ENCODE data around the gene CCL26. TPM values are rescaled to one million over a fixed set of nuclear protein-coding genes. Genes with fewer than 3 reads are reported as not detected.
A peak's percentile ranks its signal among the peaks of the same experiment; 100 is the strongest.

CCL26 gene
- total and polyA plus RNA-seq, 2 of the 4 experiments (the other 2 are of a cell fraction), result not detected

DNA sequence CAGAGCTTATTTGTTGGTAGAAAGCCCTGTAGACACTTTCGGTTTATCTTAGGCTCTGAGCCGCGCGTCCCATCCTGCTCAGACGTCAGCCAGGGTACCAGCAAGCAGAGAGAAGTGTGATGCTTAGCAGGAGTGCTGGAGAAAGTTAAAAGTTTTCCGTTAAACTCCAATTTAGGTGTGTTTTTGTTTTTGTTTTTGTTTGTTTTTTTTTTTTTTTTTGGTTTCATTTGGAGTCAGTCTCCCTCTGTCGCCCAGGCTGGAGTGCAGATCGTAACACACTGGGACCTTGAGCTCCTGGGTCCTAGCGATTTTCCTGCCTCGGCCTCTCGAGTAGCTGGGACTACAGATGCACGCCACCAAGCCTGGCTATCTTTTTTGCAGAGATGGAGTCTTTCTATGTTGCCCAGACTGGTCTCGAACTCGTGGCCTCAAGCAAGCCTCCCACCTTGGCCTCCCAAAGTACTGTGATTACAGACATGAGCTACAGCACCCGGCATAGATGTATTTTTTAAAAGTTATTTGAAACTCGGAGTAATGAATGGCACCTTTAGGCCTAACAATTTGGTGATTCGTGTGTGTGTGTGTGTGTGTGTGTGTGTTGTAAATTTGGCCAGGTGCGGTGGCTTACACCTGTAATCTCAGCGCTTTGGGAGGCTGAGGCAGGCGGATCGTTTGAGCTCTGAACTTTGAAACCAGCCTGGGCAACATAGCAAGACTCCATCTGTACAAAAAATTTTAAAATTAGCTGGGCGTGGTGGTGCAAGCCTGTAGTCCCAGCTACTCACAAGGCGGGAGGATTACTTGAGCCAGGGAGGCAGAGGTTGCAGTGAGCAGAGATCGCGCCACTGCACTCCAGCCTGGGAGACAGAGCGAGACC lies 32.0 kb downstream of the CCL26 start:
- dilution Hi-C loops (cut with HindIII; ENCODE audit: low sequenced_read_pairs, unreplicated experiment) (no loop called here), intact Hi-C loops (cut with micrococcal nuclease) (loop anchor here (1.0 to 2.0 kb wide), 2 partner anchors 13 to 211 kb away; no protein-coding TSS in a partner anchor), in situ Hi-C loops (cut with MboI; ENCODE audit: low sequenced_read_pairs) (no loop called here)
- Histone ChIP-seq H2BK15ac (ENCODE audit: low read depth, low read length) (no peak overlapping the region), H3K56ac (ENCODE audit: extremely low read depth, insufficient read depth, low read length) (peak overlapping the region; percentile 27), H4K91ac (ENCODE audit: insufficient read depth, low read depth, low read length) (peak overlapping the region; percentile 45; the same call in 1 of the 2 replicates), H3K9me3 (ENCODE audit: control insufficient read depth, insufficient read depth, low read length) (no peaks in the 10 kb centered on the region), H3K23ac (ENCODE audit: low read depth, low read length) (peak overlapping the region; percentile 58), H4K20me1 (ENCODE audit: insufficient read depth, low read length) (no peaks in the 10 kb centered on the region), H2BK120ac (ENCODE audit: low read depth, low read length) (peak overlapping the region; percentile 24), H3K18ac (ENCODE audit: low read depth, low read length) (no peak overlapping the region), H3K4me2 (ENCODE audit: low read depth, low read length) (peak overlapping the region; percentile 68), H3K4ac (ENCODE audit: low read depth, low read length) (peak overlapping the region; percentile 70), H2AK9ac (replicated peaks; ENCODE audit: low read depth, low read length, poor library complexity) (peak overlapping the region; percentile 60), H2BK5ac (ENCODE audit: low read depth, low read length, poor library complexity, severe bottlenecking) (peak overlapping the region; percentile 66), H3K9me1 (ENCODE audit: insufficient read depth, low read length) (peaks cover 2% of the 10 kb centered on the region), H2BK20ac (ENCODE audit: low read depth, low read length) (no peak overlapping the region), H3K14ac (replicated peaks; ENCODE audit: low read depth, low read length) (peak overlapping the region; percentile 53), H3K27me3 (ENCODE audit: control insufficient read depth, insufficient read depth, low read length) (peaks cover 3% of the 10 kb centered on the region; the same call in 1 of the 2 replicates), H3K9ac (ENCODE audit: low read depth, low read length) (peak overlapping the region; percentile 37), H3K36me3 (ENCODE audit: control insufficient read depth, insufficient read depth, low read length) (no peaks in the 10 kb centered on the region), H4K8ac (ENCODE audit: low read depth in 2 of 2, low read length in 2 of 2) (peak overlapping the region in 1 of 2 experiments; percentile 39; a peak in 1 of 4 replicates), H3K4me3 (ENCODE audit: insufficient read depth, low read depth, low read length) (peak overlapping the region; percentile 61), H3K79me1 (ENCODE audit: low read depth in 1 of 2, low read length in 2 of 2) (peaks cover 8 to 23% of the 10 kb centered on the region in 2 experiments), H2AFZ (replicated peaks; ENCODE audit: low read length, poor library complexity) (peak overlapping the region; percentile 93), H2AK5ac (ENCODE audit: low read depth, low read length) (no peak overlapping the region), H3K4me1 (ENCODE audit: control insufficient read depth, insufficient read depth, low read length) (peaks cover 6% of the 10 kb centered on the region), H3K27ac (ENCODE audit: insufficient read depth, low read length) (peak overlapping the region; percentile 30), H4K5ac (ENCODE audit: low read depth, low read length) (no peak overlapping the region)
- no TSS peak for BruUV-seq (replicated peaks)
- CTCF ChIA-PET, result no interaction called here
- POLR2A ChIA-PET (ENCODE audit: unreplicated experiment), result no interaction called here
- WGBS, 2 experiments (ENCODE audit: extremely low coverage in 2 of 2, insufficient read length in 1 of 2), result 88% methylated on average over 5 of the region's 26 CpGs; no CpG with 5 or more reads in 1 of the 2 experiments
- DNase-seq, result peak; percentile 62
- ATAC-seq (ENCODE audit: low read depth), result no peak
- TF ChIP-seq CEBPB (IDR thresholded peaks at IDR 0.05; ENCODE audit: low read depth, low read length) (no peak), RCOR1 (IDR thresholded peaks at IDR 0.05; ENCODE audit: insufficient replicate concordance, low read length) (no peak), MAFK (IDR thresholded peaks at IDR 0.05; ENCODE audit: low read depth, low read length) (no peak), MAZ (IDR thresholded peaks at IDR 0.05; ENCODE audit: borderline replicate concordance, low read depth, low read length) (no peak), POLR2A (IDR thresholded peaks at IDR 0.05; ENCODE audit: low read depth, low read length) (no peak), RAD21 (IDR thresholded peaks at IDR 0.05; ENCODE audit: low read length) (no peak), CHD1 (IDR thresholded peaks at IDR 0.05; ENCODE audit: low read depth, low read length) (no peak), MXI1 (IDR thresholded peaks at IDR 0.05; ENCODE audit: borderline replicate concordance, low read depth, low read length) (no peak), SMC3 (IDR thresholded peaks at IDR 0.05; ENCODE audit: low read depth, low read length) (no peak), NFE2L2 (IDR thresholded peaks at IDR 0.05; ENCODE audit: low read depth, low read length) (no peak), RFX5 (IDR thresholded peaks at IDR 0.05; ENCODE audit: low read depth, low read length) (no peak)
- TF ChIP-seq, protein P1, sequence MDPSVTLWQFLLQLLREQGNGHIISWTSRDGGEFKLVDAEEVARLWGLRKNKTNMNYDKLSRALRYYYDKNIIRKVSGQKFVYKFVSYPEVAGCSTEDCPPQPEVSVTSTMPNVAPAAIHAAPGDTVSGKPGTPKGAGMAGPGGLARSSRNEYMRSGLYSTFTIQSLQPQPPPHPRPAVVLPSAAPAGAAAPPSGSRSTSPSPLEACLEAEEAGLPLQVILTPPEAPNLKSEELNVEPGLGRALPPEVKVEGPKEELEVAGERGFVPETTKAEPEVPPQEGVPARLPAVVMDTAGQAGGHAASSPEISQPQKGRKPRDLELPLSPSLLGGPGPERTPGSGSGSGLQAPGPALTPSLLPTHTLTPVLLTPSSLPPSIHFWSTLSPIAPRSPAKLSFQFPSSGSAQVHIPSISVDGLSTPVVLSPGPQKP (IDR thresholded peaks at IDR 0.05; ENCODE audit: borderline replicate concordance, low read depth, low read length), result no peak
- TF ChIP-seq, protein P2, sequence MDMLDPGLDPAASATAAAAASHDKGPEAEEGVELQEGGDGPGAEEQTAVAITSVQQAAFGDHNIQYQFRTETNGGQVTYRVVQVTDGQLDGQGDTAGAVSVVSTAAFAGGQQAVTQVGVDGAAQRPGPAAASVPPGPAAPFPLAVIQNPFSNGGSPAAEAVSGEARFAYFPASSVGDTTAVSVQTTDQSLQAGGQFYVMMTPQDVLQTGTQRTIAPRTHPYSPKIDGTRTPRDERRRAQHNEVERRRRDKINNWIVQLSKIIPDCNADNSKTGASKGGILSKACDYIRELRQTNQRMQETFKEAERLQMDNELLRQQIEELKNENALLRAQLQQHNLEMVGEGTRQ (IDR thresholded peaks at IDR 0.05; ENCODE audit: low read depth, low read length), result no peak
- TF ChIP-seq, protein P3, sequence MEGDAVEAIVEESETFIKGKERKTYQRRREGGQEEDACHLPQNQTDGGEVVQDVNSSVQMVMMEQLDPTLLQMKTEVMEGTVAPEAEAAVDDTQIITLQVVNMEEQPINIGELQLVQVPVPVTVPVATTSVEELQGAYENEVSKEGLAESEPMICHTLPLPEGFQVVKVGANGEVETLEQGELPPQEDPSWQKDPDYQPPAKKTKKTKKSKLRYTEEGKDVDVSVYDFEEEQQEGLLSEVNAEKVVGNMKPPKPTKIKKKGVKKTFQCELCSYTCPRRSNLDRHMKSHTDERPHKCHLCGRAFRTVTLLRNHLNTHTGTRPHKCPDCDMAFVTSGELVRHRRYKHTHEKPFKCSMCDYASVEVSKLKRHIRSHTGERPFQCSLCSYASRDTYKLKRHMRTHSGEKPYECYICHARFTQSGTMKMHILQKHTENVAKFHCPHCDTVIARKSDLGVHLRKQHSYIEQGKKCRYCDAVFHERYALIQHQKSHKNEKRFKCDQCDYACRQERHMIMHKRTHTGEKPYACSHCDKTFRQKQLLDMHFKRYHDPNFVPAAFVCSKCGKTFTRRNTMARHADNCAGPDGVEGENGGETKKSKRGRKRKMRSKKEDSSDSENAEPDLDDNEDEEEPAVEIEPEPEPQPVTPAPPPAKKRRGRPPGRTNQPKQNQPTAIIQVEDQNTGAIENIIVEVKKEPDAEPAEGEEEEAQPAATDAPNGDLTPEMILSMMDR (conservative IDR thresholded peaks at IDR 0.05; ENCODE audit: low read depth, low read length), result no peak
